ENCODE results near the gene PNPLA2.

Gene PNPLA2

GRCh38 chr11:862696-863022 is 43.9 kb downstream of the PNPLA2 start:
- no peak for DNase-seq

GRCh38 chr11:863023-863909 is 44.6 kb downstream of the PNPLA2 start:
- no peak for DNase-seq

- DNase-seq = no peak
These were observed 45.5 kb downstream of the PNPLA2 start for GRCh38 chr11:863910-864827.

- no peak for DNase-seq
These were observed 46.2 kb downstream of the PNPLA2 start for GRCh38 chr11:864898-865297.

GRCh38 chr11:865462-866430 is 47.0 kb downstream of the PNPLA2 start:
- DNase-seq = no peak

- DNase-seq = no peak
These were observed 47.8 kb downstream of the PNPLA2 start for GRCh38 chr11:866481-866880.

GRCh38 chr11:867856-868358 is 49.2 kb downstream of the PNPLA2 start:
- no peak for DNase-seq

- DNase-seq = no peak
These were observed 49.7 kb downstream of the PNPLA2 start for GRCh38 chr11:868394-868793.

GRCh38 chr11:868802-869201 is 50.1 kb downstream of the PNPLA2 start:
- DNase-seq = no peak

GRCh38 chr11:869399-870126 is 50.8 kb downstream of the PNPLA2 start:
- no peak for DNase-seq

- no peak for DNase-seq
These were observed 51.4 kb downstream of the PNPLA2 start for GRCh38 chr11:870127-870413.

- no peak for DNase-seq
These were observed 51.7 kb downstream of the PNPLA2 start for GRCh38 chr11:870418-870817.

- no peak for DNase-seq
These were observed 52.8 kb downstream of the PNPLA2 start for GRCh38 chr11:871472-871871.

GRCh38 chr11:872799-873198 is 54.1 kb downstream of the PNPLA2 start:
- no peak for DNase-seq

- DNase-seq = no peak
These were observed 55.0 kb downstream of the PNPLA2 start for GRCh38 chr11:873706-874105.

Measured in HCEC 1CT (cell line).